ENCODE data around the gene DCTN2. TPM values are rescaled to one million over a fixed set of nuclear protein-coding genes. Genes with fewer than 3 reads are reported as not detected.

DCTN2 gene
- polyA plus RNA-seq, 1 donor (not counting 4 experiments of a cell fraction or from before 2014, with no cell fraction given) = 132 TPM

GRCh38 chr12:57554897-57555296 lies 7.9 kb upstream of the DCTN2 start:
- dilution Hi-C loops (cut with MboI; ENCODE audit: extremely low pct_ligation_motif_present, low sequenced_read_pairs) = no loop called here
- no peaks in the 10 kb centered on the region for H3K9me1 ChIP-seq (ENCODE audit: control insufficient read depth, extremely low read depth, insufficient read depth, low read length)
- H3K9ac ChIP-seq (ENCODE audit: control insufficient read depth, extremely low read depth, insufficient read depth, low read length) = no peak overlapping the region
- TF ChIP-seq CTCF (optimal IDR thresholded peaks at IDR 0.05 in 1 of 3, IDR thresholded peaks at IDR 0.05 in 1 of 3, conservative IDR thresholded peaks at IDR 0.05 in 1 of 3; ENCODE audit: extremely low read depth in 1 of 3, insufficient read depth in 2 of 3, low read length in 3 of 3) (no peak), EZH2 (IDR thresholded peaks at IDR 0.05; ENCODE audit: low read length) (no peak)
- no peaks in the 10 kb centered on the region for H3K4me1 ChIP-seq (ENCODE audit: control insufficient read depth, extremely low read depth, insufficient read depth, low read length)
- no peak overlapping the region for H3K4me2 ChIP-seq (ENCODE audit: control insufficient read depth, extremely low read depth, insufficient read depth, low read depth, low read length)
- H3K4me3 ChIP-seq (ENCODE audit: control insufficient read depth in 2 of 3, extremely low read depth in 1 of 3, insufficient read depth in 2 of 3, low read depth in 1 of 3, low read length in 3 of 3) = no peak overlapping the region
- no peak overlapping the region for H2AFZ ChIP-seq (ENCODE audit: control insufficient read depth, low read length)
- no peaks in the 10 kb centered on the region for H3K9me3 ChIP-seq (ENCODE audit: control insufficient read depth, low read depth, low read length)
- H4K20me1 ChIP-seq (ENCODE audit: control insufficient read depth, extremely low read depth, insufficient read depth, low read length) = no peaks in the 10 kb centered on the region
- no peaks in the 10 kb centered on the region for H3K79me2 ChIP-seq (ENCODE audit: control insufficient read depth, insufficient read depth, low read length)
- FAIRE-seq (no peak), DNase-seq (ENCODE audit: low read depth, low spot score) (no peak)
- peaks cover 9% of the 10 kb centered on the region for H3K27me3 ChIP-seq (ENCODE audit: control insufficient read depth, extremely low read depth, insufficient read depth, low read length)
- no peaks in the 10 kb centered on the region for H3K36me3 ChIP-seq (ENCODE audit: control insufficient read depth in 2 of 2, extremely low read depth in 1 of 2, insufficient read depth in 2 of 2, low read length in 2 of 2)
- no peak overlapping the region for H3K27ac ChIP-seq (ENCODE audit: control insufficient read depth, insufficient read depth, low read length)

GRCh38 chr12:57554453-57554852 lies 7.5 kb upstream of the DCTN2 start:
- Histone ChIP-seq H3K27me3 (ENCODE audit: control insufficient read depth, extremely low read depth, insufficient read depth, low read length) (peaks cover 14% of the 10 kb centered on the region), H3K9ac (ENCODE audit: control insufficient read depth, extremely low read depth, insufficient read depth, low read length) (no peak overlapping the region), H3K36me3 (ENCODE audit: control insufficient read depth in 2 of 2, extremely low read depth in 1 of 2, insufficient read depth in 2 of 2, low read length in 2 of 2) (no peaks in the 10 kb centered on the region), H4K20me1 (ENCODE audit: control insufficient read depth, extremely low read depth, insufficient read depth, low read length) (no peaks in the 10 kb centered on the region), H2AFZ (ENCODE audit: control insufficient read depth, low read length) (no peak overlapping the region), H3K4me1 (ENCODE audit: control insufficient read depth, extremely low read depth, insufficient read depth, low read length) (no peaks in the 10 kb centered on the region), H3K9me1 (ENCODE audit: control insufficient read depth, extremely low read depth, insufficient read depth, low read length) (no peaks in the 10 kb centered on the region), H3K4me2 (ENCODE audit: control insufficient read depth, extremely low read depth, insufficient read depth, low read depth, low read length) (no peak overlapping the region), H3K27ac (ENCODE audit: control insufficient read depth, insufficient read depth, low read length) (no peak overlapping the region), H3K4me3 (ENCODE audit: control insufficient read depth in 2 of 3, extremely low read depth in 1 of 3, insufficient read depth in 2 of 3, low read depth in 1 of 3, low read length in 3 of 3) (no peak overlapping the region), H3K79me2 (ENCODE audit: control insufficient read depth, insufficient read depth, low read length) (no peaks in the 10 kb centered on the region), H3K9me3 (ENCODE audit: control insufficient read depth, low read depth, low read length) (no peaks in the 10 kb centered on the region)
- FAIRE-seq = no peak
- DNase-seq (ENCODE audit: low read depth, low spot score) = no peak
- dilution Hi-C loops (cut with MboI; ENCODE audit: extremely low pct_ligation_motif_present, low sequenced_read_pairs) = no loop called here
- no peak for TF ChIP-seq CTCF (optimal IDR thresholded peaks at IDR 0.05 in 1 of 3, IDR thresholded peaks at IDR 0.05 in 1 of 3, conservative IDR thresholded peaks at IDR 0.05 in 1 of 3; ENCODE audit: extremely low read depth in 1 of 3, insufficient read depth in 2 of 3, low read length in 3 of 3)
- TF ChIP-seq EZH2 (IDR thresholded peaks at IDR 0.05; ENCODE audit: low read length) = no peak
